Esophagus muscularis mucosa (tissue), 3 donors: Measurements from ENCODE around the gene COQ2.

Source experiments
- POLR2AphosphoS5 ChIP-seq, 2 donors: sonication (generic); formaldehyde crosslinking; IDR thresholded peaks; one replicate each; pipeline ENCODE4 v1.6.1; 2017; ENCODE audit warnings: antibody characterized with exemption in 2 of 2
- TF ChIP-seq, protein P1 (sequence below), 3 experiments: fragments of 200-600 bp in 2 of 3; fragments of 450-650 bp in 1 of 3; sonication (generic) in 2 of 3; IDR thresholded peaks; one replicate each; pipeline ENCODE4 v1.5.1; 2017 to 2019; ENCODE audit warnings: antibody characterized with exemption in 3 of 3, mild to moderate bottlenecking in 2 of 3, moderate library complexity in 1 of 3

DNA sequence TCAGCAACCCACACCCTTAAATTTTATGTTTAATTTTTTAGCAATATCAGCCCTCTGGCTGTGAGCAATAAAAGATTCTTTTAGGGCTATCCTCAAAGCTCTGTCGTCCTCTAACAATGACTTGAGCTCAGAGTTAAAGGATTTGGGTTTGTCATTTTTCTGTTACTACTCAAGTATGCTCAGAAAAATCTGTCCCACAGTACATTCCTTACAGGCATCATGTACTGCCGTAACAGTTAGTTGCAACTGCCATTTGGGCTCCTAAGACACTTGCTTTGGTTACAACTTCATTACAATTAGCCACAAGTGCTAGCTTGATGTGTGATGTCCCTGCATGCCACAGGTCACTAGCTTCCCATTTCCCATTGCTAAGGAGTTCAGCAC is 33.2 kb downstream of the COQ2 start:
- TF ChIP-seq POLR2AphosphoS5 (IDR thresholded peaks at IDR 0.05), result no peak
- TF ChIP-seq, protein P1, sequence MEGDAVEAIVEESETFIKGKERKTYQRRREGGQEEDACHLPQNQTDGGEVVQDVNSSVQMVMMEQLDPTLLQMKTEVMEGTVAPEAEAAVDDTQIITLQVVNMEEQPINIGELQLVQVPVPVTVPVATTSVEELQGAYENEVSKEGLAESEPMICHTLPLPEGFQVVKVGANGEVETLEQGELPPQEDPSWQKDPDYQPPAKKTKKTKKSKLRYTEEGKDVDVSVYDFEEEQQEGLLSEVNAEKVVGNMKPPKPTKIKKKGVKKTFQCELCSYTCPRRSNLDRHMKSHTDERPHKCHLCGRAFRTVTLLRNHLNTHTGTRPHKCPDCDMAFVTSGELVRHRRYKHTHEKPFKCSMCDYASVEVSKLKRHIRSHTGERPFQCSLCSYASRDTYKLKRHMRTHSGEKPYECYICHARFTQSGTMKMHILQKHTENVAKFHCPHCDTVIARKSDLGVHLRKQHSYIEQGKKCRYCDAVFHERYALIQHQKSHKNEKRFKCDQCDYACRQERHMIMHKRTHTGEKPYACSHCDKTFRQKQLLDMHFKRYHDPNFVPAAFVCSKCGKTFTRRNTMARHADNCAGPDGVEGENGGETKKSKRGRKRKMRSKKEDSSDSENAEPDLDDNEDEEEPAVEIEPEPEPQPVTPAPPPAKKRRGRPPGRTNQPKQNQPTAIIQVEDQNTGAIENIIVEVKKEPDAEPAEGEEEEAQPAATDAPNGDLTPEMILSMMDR (IDR thresholded peaks at IDR 0.05), result no peak
